ENCODE data around the gene NAA40. TPM values are rescaled to one million over a fixed set of nuclear protein-coding genes. Genes with fewer than 3 reads are reported as not detected.

The NAA40 gene
- total and polyA plus RNA-seq, 2 donors (not counting 1 experiment from before 2014, with no cell fraction given) = 9.2 to 19.7 TPM

- Histone ChIP-seq H3K4me1 (ENCODE audit: control insufficient read depth, extremely low read depth, insufficient read depth, low read length) (peaks cover 2% of the 10 kb centered on the region), H3K4me3 (replicated peaks in 1 of 4; ENCODE audit: control extremely low read depth in 1 of 4, insufficient read depth in 1 of 4, low read depth in 3 of 4, low read length in 4 of 4) (peak overlapping the region in 2 of 4 experiments; percentile 11 to 48), H3K36me3 (ENCODE audit: control insufficient read depth, insufficient read depth, low read length) (peaks cover 12% of the 10 kb centered on the region), H2AFZ (ENCODE audit: low read length) (no peak overlapping the region), H3K9me3 (ENCODE audit: control insufficient read depth, insufficient read depth, low read depth, low read length) (no peaks in the 10 kb centered on the region), H3K27ac (ENCODE audit: insufficient read depth, low read length) (no peak overlapping the region), H3K4me2 (ENCODE audit: extremely low read depth, insufficient read depth, low read length) (no peak overlapping the region), H3K9ac (ENCODE audit: insufficient read depth, low read length) (no peak overlapping the region), H3K27me3 (ENCODE audit: control insufficient read depth, insufficient read depth, low read length) (no peaks in the 10 kb centered on the region), H4K20me1 (ENCODE audit: control insufficient read depth, extremely low read depth, insufficient read depth, low read length) (no peaks in the 10 kb centered on the region), H3K79me2 (ENCODE audit: control insufficient read depth, insufficient read depth, low read length) (no peaks in the 10 kb centered on the region)
- no peak for DNase-seq (ENCODE audit: low read depth in 2 of 2)
- TF ChIP-seq, protein P1, sequence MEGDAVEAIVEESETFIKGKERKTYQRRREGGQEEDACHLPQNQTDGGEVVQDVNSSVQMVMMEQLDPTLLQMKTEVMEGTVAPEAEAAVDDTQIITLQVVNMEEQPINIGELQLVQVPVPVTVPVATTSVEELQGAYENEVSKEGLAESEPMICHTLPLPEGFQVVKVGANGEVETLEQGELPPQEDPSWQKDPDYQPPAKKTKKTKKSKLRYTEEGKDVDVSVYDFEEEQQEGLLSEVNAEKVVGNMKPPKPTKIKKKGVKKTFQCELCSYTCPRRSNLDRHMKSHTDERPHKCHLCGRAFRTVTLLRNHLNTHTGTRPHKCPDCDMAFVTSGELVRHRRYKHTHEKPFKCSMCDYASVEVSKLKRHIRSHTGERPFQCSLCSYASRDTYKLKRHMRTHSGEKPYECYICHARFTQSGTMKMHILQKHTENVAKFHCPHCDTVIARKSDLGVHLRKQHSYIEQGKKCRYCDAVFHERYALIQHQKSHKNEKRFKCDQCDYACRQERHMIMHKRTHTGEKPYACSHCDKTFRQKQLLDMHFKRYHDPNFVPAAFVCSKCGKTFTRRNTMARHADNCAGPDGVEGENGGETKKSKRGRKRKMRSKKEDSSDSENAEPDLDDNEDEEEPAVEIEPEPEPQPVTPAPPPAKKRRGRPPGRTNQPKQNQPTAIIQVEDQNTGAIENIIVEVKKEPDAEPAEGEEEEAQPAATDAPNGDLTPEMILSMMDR (conservative IDR thresholded peaks at IDR 0.05 in 1 of 2, IDR thresholded peaks at IDR 0.05 in 1 of 2; ENCODE audit: low read depth in 1 of 2, low read length in 2 of 2) = no peak
- no peak for TF ChIP-seq EZH2 (IDR thresholded peaks at IDR 0.05; ENCODE audit: low read length, missing control alignments)
Observed at GRCh38 chr11:64000740-64001483, 62.1 kb downstream of the NAA40 start.

DNA sequence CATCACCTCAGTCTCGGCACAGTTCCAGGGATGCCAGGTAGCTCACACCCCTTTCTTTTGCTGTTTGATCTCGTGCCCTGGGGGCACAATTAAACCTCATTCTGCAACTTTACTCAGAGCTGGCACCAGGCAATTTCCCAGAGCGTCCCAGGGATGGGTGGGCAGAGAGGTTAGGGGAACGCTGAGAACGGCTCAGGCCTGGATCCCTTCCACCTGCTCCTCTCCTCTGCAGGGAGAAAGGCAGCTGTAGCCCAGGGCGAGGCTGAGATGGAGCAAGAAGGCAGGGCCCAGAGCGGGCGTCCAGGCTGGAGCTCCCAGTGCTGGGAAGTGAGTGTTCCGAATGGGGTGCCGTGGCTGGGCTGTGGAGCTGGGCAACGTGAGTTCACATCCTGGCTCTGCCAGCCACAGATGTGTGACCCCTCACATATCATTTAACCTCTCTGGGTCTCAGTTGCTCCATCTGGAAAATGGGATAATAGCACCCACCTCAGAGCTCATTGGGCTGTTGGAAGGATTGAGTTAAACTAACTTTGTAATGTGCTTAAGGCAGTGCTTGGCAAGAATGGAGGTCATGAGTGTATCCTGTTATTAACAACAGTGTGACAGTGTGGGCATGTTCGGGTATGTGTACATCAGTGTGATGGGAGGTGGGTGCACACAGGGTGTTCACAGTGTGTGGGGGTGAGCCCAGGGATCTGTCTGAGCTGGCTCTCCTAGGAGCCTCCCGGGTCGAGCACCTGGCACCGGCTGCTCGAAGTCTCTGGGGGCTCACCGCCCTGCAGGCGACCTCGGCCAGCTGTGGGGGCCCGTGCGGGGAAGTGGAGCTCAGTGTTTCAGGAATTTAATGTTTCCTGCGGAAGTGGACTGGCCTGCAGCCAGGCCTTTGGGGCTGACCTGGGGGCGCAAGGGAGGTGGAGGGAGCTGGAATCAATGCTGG lies 63.0 kb downstream of the NAA40 start:
- Histone ChIP-seq H3K9ac (ENCODE audit: insufficient read depth, low read length) (no peak overlapping the region), H4K20me1 (ENCODE audit: control insufficient read depth, extremely low read depth, insufficient read depth, low read length) (no peaks in the 10 kb centered on the region), H3K36me3 (ENCODE audit: control insufficient read depth, insufficient read depth, low read length) (peaks cover 11% of the 10 kb centered on the region), H3K4me3 (replicated peaks in 1 of 4; ENCODE audit: control extremely low read depth in 1 of 4, insufficient read depth in 1 of 4, low read depth in 3 of 4, low read length in 4 of 4) (no peak overlapping the region), H3K27ac (ENCODE audit: insufficient read depth, low read length) (no peak overlapping the region), H3K79me2 (ENCODE audit: control insufficient read depth, insufficient read depth, low read length) (no peaks in the 10 kb centered on the region), H3K4me1 (ENCODE audit: control insufficient read depth, extremely low read depth, insufficient read depth, low read length) (peaks cover 2% of the 10 kb centered on the region), H3K4me2 (ENCODE audit: extremely low read depth, insufficient read depth, low read length) (no peak overlapping the region), H3K9me3 (ENCODE audit: control insufficient read depth, insufficient read depth, low read depth, low read length) (no peaks in the 10 kb centered on the region), H3K27me3 (ENCODE audit: control insufficient read depth, insufficient read depth, low read length) (no peaks in the 10 kb centered on the region), H2AFZ (ENCODE audit: low read length) (no peak overlapping the region)
- DNase-seq (ENCODE audit: low read depth in 2 of 2) = no peak
- no peak for TF ChIP-seq EZH2 (IDR thresholded peaks at IDR 0.05; ENCODE audit: low read length, missing control alignments)
- TF ChIP-seq, protein P1 (conservative IDR thresholded peaks at IDR 0.05 in 1 of 2, IDR thresholded peaks at IDR 0.05 in 1 of 2; ENCODE audit: low read depth in 1 of 2, low read length in 2 of 2) = no peak
